AG08395 (cell line): ENCODE data around the gene MEIS1.

ENCODE experiments used
- DNase-seq: peaks from one replicate; pipeline ENCODE4 v3.0.0; 2012; ENCODE audit warnings: mixed read lengths, low spot score

Gene MEIS1

DNA sequence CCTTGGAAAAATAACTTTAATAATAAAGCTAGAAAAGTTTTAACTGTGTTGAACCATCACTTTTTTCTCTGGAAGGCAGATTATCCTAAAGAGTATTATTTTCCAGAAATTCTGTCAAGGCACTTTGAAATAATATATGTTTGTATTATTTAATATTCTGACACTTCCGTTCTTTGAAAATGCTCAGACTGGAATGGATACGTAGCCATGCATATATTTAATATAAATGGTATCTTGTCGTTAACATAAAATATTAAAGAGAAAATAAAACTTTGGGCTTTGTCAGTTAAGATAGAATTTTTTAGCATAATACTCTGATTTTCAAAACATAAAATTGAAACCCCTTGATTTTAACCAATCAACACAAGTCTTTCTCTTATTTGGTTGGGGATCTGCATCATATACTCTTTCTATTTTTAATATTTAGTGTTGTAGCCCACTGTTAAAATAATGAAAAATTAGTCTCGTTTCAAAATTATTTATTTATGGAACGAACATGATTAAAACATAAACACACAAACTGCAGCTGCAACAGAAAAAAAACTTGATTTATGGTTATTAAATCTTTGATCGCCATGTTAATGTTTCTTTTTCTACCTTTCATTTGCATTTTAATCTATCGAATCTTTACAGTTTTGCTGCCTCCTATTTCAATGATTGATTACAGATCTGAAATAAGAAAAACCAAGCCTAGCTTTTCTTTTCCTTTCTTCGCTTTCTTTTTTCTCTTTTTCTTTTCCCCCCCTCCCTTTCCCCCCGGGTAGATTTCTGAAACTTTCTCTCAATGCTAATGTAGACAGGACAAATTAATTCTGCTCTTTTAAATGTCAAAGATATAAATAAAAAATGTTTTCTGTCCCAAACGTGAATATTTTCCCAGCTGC lies 145.5 kb downstream of the MEIS1 start:
- no peak for DNase-seq

DNA sequence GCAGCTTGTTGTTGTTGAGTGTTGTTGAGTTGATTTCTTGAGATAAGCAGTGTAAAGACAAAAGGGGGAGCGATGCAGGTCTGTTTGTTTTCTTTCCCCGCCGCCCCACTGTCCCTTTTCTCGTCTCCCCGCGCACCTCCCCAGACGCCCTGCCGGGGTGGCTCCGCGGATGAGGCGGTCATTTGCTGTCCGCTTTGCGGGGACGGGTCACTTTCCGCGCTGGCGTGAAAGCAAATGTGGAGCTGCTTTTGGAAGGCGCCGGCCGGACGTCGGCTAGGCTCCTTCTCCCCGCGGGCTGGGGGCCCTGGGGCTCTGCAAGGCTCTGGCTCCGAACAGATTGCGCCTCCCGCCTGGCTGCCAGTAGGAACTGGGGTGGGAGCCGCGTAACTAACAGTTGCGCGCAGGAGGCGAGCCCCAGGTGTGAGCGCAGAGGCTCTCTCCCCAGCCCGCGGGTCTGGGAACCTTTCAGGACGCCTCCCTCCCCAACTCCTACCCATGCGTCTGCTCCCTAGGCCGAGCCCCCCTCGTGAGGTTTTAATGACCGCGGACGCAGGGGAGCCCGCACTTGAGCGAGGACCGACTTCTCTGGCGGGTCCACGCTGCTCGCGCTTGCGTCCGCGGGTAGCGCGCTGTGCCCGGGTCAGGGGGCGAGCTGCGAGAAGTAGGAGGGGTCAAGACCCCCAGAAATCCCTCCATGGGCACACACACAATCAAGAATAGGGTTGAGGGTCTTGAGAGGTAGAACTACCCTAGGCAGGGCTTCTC lies 146.6 kb downstream of the MEIS1 start:
- DNase-seq, result peak; percentile 14

DNA sequence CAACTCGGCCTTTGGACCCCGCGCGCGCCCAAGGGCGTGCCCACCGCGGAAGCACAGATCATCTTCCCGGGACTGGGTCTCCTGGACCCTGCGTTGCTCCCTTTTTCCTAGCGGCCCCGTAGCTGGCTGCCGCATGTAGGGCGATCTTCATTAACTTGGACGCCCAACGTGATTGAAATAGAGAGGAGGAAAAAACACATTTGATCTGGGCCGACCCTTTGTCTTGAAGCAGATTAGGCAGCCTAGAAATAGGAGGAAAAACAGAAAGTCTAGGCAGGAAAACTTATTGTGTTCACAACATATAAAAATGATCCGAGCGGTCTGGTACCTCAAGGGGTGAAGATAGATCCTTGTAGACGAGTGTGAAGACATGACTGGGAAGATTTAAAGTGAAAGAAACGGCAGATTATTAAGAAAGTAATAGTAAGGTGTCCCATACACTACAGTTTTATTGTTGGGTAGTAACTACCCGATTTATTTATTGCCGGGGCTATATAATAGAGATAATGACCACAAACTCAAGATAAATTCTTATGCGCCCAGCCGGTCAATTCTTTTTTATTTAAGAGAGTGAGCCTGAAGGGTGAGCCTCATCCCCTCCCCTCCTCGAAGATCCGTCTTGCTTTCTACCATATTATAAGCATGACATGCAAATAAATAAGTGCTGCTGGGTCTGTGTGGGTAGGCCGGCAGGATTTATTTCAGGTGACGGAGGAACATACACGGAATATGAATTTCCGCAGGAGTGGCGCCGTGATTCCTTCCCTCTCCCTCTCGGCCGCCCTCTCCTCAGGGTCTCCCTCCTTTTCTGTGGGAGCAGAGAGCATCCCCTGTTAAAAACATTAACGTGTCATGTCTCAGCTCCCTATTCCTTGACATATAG lies 147.4 kb downstream of the MEIS1 start:
- no peak for DNase-seq

DNA sequence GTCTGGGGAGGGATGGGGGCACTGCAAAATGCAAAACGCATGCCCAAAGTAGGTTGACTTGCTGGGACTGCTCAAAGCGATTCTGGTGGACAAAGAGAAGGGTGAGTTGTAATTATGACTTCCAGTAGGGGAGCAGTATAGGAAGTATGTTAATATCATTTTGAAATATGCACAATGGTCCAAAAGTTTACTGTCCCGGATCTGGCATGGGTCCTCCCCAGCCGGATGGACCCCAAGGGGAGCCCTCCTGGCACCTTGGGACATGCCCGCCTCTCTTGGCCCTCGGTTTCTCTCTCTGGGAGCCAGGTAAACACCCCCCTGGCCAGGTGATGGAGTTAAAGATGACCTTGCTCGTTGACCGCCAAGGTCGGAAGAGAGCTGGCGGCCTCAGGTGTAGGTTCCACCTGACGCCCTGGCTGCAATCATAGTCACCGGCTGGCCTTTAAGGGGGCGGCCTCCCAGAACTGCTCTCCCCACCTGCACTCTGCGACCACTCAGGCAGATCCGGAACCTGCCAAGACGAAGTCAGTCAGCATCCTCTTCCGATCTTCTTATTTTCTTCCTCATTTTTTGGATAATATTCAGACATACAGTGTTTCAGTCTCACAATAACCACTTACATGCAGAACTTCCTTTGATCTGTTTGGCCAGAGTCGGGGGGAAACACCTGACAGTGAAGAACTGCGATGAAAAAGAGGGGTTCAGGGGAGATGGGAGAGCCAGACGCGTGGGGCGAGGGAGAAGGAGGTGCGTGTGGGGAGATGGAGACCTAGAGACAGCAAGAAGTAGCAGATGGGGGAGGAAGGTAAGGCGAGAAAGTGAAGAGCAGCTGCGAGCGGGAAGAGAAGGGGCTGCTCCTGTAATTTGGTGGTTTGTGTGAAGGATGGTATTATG lies 148.3 kb downstream of the MEIS1 start:
- DNase-seq, result no peak

DNA sequence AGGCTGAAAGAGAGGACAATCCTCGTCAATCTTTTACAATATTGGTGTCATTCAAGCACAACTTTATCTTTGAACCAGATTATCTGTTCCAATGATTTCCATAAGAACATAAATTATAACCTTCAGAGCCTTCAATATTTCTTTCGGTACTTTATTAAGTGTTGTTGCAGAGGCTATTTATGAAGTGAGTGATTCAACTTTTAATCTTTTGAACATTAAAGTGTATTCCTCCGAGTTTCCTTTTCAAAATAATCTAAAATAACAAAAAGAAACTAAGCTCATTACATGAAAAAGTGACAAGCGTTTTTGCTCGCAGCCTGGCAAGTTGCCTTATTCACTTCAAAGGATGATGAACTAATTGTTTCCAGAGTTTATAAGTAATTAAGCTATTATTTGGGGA lies 149.0 kb downstream of the MEIS1 start:
- no peak for DNase-seq

DNA sequence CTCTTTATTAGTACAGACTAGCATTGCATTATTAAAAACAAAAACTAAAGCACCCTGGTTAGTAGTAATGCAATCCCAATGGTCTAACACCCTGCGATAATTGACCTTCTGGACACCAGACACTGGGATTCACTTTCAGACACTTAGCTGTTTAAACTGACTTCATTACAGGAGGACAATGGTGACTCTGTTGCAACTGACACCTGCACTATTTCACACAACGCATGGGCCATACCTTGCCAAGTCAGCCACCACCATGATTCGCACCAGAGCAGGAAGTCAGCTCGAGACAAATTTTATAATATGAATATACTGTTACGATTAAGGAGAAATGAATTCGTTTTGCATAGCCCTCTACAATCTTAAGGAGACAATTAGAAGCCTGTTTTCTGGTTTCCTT lies 150.7 kb downstream of the MEIS1 start:
- no peak for DNase-seq

DNA sequence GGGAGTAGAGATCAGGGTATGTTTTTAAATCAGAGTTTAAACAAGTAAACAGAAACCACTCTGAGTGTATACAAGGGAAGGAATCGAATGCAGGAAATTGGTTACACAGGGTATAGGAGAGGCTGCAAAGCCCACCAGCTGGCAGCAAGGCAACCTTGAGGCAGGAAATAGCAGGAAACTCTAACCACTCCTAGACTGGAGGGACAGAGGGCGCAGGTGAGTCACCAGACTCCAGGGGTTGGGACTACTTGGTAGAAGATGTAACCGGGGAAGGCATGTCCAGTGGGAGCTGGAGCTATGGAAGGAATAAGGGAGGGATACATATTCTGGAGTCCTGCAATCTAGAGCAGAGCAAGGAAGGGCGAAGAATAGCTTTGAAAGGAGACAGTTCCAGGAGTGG lies 152.3 kb downstream of the MEIS1 start:
- no peak for DNase-seq

DNA sequence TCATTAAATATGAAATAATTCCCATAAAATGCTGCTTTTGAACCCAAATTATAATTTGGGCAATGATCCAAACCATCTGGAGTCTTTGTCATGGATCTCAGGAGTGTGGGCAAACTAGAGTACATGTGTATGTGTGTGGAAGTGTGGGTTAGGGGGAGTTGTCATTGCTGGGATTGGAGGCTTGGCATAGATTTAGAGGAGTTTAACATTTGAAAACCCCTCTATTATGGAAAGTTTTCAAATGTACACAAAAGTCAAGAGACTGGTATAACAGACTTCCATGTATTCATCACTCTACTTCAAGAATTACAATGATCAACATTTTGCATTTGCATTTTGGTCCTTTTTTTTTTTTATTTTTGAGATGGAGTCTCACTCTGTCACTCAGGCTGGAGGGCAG lies 159.1 kb downstream of the MEIS1 start:
- no peak for DNase-seq

DNA sequence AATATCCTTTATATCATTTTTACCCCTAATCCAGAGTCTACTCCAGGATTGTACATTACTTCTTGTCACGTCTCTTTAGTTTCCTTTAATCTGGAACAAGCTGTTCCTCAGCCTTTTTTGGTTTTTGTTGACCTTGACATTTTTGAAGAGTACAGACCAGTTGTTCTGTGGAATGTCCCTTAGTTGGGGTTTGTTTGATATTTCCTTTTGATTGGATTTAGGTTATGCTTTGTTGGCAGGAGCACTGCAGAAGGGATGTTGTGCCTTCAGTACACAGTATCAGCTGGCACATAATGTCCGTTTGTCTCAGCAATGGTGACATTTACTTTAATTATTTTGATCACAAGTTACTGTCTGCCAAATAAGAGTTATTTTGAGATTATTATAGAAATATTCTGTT lies 160.6 kb downstream of the MEIS1 start:
- no peak for DNase-seq

DNA sequence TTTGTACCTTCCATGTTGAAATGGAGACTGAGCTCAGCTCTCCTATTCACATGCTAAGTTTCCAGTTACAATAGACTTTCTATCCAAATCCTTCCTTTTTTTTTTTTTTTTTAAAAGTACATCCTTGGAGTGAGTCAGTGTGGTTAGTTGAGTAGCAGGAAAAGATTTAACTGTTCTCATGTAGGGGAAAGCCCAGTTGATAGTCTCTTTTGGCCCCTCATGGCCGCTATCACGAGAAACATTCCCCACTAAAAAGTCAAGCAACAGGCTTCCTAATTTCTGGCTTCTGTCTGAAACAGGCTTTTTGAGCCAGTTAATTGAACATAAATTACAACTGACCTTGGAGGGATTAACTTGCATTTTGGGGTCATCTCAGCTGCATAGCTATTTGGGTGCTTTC lies 161.3 kb downstream of the MEIS1 start:
- no peak for DNase-seq

DNA sequence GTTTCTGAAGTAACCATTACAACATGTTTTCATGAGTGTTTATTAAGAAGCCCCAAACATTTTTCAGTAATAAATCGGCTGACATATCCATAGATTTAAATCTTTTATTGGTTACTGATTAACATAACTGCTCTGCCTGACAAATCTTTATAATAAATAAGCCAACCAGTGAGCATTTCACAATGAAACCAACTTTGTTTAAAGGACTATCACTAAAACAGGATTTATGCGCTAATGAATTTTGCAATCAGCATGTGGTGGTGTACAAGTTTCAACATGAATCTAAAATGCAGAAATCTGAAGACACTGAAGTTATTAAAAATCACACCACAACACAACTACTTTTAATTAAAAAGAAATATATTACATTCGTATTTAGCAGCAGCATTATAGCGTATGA lies 166.7 kb downstream of the MEIS1 start:
- no peak for DNase-seq

DNA sequence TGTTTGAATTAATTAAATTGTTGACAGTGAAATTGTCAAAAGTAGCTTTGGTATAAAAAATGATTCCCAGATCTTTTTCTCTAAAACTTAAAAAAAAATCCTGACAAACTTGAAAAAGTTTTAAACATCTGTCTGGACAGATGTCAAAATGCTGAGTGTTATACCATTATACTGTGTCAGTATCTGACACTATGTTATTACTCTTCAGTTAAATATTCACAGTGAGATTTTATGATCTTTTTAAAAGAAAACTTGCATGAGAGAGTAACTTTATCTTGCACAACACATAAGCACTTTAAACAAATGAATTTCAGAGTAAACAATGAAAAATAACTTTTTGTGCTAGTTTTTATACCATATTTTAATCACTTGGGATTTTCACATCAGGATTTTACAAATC lies 167.4 kb downstream of the MEIS1 start:
- DNase-seq, result no peak

DNA sequence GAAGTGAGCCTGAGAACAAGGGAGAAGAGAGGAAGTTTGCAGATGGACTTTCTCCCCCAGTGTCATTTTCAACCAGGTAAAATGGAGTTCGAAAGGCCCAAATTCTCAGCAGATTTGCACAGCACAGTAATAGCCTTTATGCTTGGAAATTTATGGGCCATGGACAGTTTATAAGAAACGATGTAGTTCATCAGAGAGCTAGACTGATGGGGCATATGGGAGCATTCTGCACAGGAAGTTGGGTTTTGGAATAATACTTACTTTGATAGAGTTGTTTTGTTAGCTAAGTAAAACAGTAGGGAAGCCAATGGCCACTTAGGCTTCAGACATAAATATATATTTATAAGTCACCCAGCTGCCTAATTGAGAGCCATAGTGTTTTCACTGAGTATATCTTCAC lies 169.4 kb downstream of the MEIS1 start:
- no peak for DNase-seq

DNA sequence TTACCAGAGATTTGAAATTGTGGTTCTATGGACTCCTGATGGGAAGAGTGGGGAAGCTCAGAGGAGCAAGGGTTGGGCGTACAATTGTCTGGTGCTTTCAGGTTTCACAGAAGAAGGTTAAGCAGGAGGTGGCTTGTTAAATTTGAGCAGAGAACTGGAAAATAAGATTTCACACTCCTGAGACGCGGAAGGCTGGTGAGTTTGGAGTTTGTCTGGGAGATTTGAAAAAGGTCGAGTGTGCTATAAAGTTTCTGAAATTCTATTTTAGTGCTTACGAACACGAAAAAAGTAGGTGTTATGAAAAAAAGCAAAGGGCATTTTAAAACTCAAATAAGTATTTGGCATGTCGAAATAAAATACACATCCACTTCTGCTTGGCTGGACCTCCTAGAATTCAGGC lies 170.1 kb downstream of the MEIS1 start:
- no peak for DNase-seq

DNA sequence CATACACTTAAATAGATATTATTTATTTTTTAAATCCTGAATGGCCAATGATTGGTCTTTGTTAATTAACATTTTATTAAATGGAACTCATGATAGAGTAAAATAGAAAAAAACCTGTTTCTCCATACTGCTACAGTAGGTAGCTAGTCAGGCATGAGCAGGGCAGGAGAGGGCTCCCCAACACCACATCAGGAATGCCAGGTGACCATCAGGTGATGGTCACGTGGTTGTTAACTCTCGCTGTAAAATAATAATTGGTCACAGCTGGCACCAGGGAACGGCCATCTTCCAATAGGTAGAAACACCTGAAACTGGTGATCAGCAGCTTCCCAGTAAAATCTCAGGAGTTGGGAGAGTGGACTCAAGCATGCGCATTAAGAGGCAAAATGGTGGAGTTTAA lies 172.2 kb downstream of the MEIS1 start:
- DNase-seq, result no peak
